Measurements from ENCODE around the gene GNG11.

DNA sequence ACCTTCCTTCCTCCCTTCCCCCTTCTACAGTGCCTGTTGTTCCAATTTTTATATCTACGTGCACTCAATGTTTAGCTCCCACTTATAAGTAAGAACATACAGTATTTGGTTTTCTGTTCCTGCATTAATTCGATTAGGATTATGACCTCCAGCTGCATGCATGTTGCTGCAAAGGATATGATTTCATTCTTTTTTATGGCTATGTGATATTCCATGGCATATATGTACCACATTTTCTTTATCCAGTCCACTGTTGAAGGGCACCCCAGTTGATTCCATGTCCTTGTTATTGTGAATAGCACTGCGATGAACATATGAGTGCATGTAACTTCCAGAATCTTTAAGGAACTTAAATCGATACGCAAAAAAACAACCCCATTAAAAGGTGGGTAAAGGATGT, 42.7 kb downstream of the GNG11 start:
- TF ChIP-seq TRIM28 (IDR thresholded peaks at IDR 0.05; ENCODE audit: borderline replicate concordance, low read length) (no peak), ZNF433 (tag by site-specific recombination; IDR thresholded peaks at IDR 0.05; ENCODE audit: low read depth) (no peak), ZNF510 (tag by site-specific recombination; IDR thresholded peaks at IDR 0.05; ENCODE audit: insufficient replicate concordance) (no peak), ZNF785 (tag by site-specific recombination; IDR thresholded peaks at IDR 0.05) (no peak), ZNF394 (tag by site-specific recombination; IDR thresholded peaks at IDR 0.05; ENCODE audit: borderline replicate concordance) (no peak), ZNF776 (tag by site-specific recombination; IDR thresholded peaks at IDR 0.05; ENCODE audit: borderline replicate concordance) (no peak), ZNF426 (tag by site-specific recombination; IDR thresholded peaks at IDR 0.05) (no peak), ZNF701 (tag by site-specific recombination; IDR thresholded peaks at IDR 0.05) (no peak), ZSCAN23 (tag by site-specific recombination; IDR thresholded peaks at IDR 0.05) (no peak), ZSCAN30 (tag by site-specific recombination; IDR thresholded peaks at IDR 0.05) (no peak), ZNF423 (tag by site-specific recombination; IDR thresholded peaks at IDR 0.05) (no peak)
- TF ChIP-seq, protein P1, sequence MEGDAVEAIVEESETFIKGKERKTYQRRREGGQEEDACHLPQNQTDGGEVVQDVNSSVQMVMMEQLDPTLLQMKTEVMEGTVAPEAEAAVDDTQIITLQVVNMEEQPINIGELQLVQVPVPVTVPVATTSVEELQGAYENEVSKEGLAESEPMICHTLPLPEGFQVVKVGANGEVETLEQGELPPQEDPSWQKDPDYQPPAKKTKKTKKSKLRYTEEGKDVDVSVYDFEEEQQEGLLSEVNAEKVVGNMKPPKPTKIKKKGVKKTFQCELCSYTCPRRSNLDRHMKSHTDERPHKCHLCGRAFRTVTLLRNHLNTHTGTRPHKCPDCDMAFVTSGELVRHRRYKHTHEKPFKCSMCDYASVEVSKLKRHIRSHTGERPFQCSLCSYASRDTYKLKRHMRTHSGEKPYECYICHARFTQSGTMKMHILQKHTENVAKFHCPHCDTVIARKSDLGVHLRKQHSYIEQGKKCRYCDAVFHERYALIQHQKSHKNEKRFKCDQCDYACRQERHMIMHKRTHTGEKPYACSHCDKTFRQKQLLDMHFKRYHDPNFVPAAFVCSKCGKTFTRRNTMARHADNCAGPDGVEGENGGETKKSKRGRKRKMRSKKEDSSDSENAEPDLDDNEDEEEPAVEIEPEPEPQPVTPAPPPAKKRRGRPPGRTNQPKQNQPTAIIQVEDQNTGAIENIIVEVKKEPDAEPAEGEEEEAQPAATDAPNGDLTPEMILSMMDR (tag by site-specific recombination; IDR thresholded peaks at IDR 0.05) = no peak
- TF ChIP-seq, protein P2, sequence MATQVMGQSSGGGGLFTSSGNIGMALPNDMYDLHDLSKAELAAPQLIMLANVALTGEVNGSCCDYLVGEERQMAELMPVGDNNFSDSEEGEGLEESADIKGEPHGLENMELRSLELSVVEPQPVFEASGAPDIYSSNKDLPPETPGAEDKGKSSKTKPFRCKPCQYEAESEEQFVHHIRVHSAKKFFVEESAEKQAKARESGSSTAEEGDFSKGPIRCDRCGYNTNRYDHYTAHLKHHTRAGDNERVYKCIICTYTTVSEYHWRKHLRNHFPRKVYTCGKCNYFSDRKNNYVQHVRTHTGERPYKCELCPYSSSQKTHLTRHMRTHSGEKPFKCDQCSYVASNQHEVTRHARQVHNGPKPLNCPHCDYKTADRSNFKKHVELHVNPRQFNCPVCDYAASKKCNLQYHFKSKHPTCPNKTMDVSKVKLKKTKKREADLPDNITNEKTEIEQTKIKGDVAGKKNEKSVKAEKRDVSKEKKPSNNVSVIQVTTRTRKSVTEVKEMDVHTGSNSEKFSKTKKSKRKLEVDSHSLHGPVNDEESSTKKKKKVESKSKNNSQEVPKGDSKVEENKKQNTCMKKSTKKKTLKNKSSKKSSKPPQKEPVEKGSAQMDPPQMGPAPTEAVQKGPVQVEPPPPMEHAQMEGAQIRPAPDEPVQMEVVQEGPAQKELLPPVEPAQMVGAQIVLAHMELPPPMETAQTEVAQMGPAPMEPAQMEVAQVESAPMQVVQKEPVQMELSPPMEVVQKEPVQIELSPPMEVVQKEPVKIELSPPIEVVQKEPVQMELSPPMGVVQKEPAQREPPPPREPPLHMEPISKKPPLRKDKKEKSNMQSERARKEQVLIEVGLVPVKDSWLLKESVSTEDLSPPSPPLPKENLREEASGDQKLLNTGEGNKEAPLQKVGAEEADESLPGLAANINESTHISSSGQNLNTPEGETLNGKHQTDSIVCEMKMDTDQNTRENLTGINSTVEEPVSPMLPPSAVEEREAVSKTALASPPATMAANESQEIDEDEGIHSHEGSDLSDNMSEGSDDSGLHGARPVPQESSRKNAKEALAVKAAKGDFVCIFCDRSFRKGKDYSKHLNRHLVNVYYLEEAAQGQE (tag by site-specific recombination; IDR thresholded peaks at IDR 0.05) = no peak
- TF ChIP-seq, protein P3, sequence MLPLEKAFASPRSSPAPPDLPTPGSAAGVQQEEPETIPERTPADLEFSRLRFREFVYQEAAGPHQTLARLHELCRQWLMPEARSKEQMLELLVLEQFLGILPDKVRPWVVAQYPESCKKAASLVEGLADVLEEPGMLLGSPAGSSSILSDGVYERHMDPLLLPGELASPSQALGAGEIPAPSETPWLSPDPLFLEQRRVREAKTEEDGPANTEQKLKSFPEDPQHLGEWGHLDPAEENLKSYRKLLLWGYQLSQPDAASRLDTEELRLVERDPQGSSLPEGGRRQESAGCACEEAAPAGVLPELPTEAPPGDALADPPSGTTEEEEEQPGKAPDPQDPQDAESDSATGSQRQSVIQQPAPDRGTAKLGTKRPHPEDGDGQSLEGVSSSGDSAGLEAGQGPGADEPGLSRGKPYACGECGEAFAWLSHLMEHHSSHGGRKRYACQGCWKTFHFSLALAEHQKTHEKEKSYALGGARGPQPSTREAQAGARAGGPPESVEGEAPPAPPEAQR (tag by site-specific recombination; IDR thresholded peaks at IDR 0.05) = no peak
